H1 (cell line): ENCODE results near the gene PLXND1. TPM values are rescaled to one million over a fixed set of nuclear protein-coding genes. Genes with fewer than 3 reads are reported as not detected.

Experiments
- CTCF ChIA-PET: fragments of 300-600 bp; sonication (Branson Sonifier 250); formaldehyde crosslinking; loops from one replicate; lab custom pipeline; 2021; ENCODE audit not compliant: partially characterized antibody; lab: Charles Lee
- POLR2A ChIA-PET: fragments of 300-600 bp; sonication (Branson Sonifier 250); formaldehyde crosslinking; loops from one replicate; lab custom pipeline; 2021; ENCODE audit warnings: inconsistent platforms; ENCODE audit not compliant: partially characterized antibody; lab: Charles Lee
- DNase-seq, 2 experiments: peaks; one replicate each; pipeline versions ENCODE4 v3.0.0 to v3.0.0-alpha.2; 2010 to 2022; ENCODE audit warnings: low spot score in 2 of 2, low read depth in 1 of 2, mixed read lengths in 1 of 2
- FAIRE-seq: peaks from 2 replicates; lab custom pipeline; 2011; peaks lifted over from hg19 to GRCh38; lab: Jason Lieb, UNC
- H2AFZ ChIP-seq: 2 replicates; pipeline ENCODE4 v1.8.1; 2012; ENCODE audit warnings: low read length, inconsistent platforms
- H2AK5ac ChIP-seq: 2 replicates; pipeline ENCODE4 v1.6.1; 2013; ENCODE audit warnings: low read depth, low read length
- H2BK120ac ChIP-seq: replicated peaks from 2 replicates; pipeline ENCODE3; 2013; ENCODE audit warnings: low read depth, low read length, inconsistent platforms
- H2BK12ac ChIP-seq: 2 replicates; pipeline ENCODE4 v1.6.1; 2013; ENCODE audit warnings: low read depth, low read length
- H2BK15ac ChIP-seq: 2 replicates; pipeline ENCODE4 v1.6.1; 2013; ENCODE audit warnings: low read length
- H2BK20ac ChIP-seq: 2 replicates; pipeline ENCODE4 v1.6.1; 2013; ENCODE audit warnings: low read length
- H2BK5ac ChIP-seq: 2 replicates; pipeline ENCODE4 v1.6.1; 2013; ENCODE audit warnings: low read depth, low read length
- H3K14ac ChIP-seq: 2 replicates; pipeline ENCODE4 v1.6.1; 2013; ENCODE audit warnings: inconsistent platforms; ENCODE audit not compliant: insufficient read length
- H3K18ac ChIP-seq: 2 replicates; pipeline ENCODE4 v1.6.1; 2013; ENCODE audit warnings: low read length; ENCODE audit errors: extremely low read depth
- H3K23ac ChIP-seq: 2 replicates; pipeline ENCODE4 v1.6.1; 2013; ENCODE audit warnings: inconsistent platforms; ENCODE audit not compliant: insufficient read length
- H3K23me2 ChIP-seq: 2 replicates; pipeline ENCODE4 v1.6.1; 2013; ENCODE audit warnings: low read depth, low read length
- H3K27ac ChIP-seq: 2 replicates; pipeline ENCODE4 v1.6.1; 2011; ENCODE audit warnings: low read depth, low read length, inconsistent platforms
- H3K27me3 ChIP-seq, 4 experiments: replicated peaks in 1 of 4; 1 replicate in 1 of 4; 2 replicates in 3 of 4; pipeline versions ENCODE4 v1.6.1 to v1.8.1; 2011 to 2013; ENCODE audit warnings: low read length in 3 of 4, mild to moderate bottlenecking in 3 of 4, inconsistent platforms in 2 of 4, mixed read lengths in 2 of 4, moderate library complexity in 1 of 4; ENCODE audit not compliant: control insufficient read depth in 3 of 4, insufficient read depth in 3 of 4; ENCODE audit errors: extremely low read depth in 1 of 4
- H3K36me3 ChIP-seq, 4 experiments: 2 replicates each; pipeline versions ENCODE4 v1.6.1 to v1.8.1; 2011 to 2013; ENCODE audit warnings: mild to moderate bottlenecking in 4 of 4, low read length in 3 of 4, moderate library complexity in 2 of 4, control low read depth in 1 of 4, inconsistent platforms in 1 of 4; ENCODE audit not compliant: insufficient read depth in 4 of 4, control insufficient read depth in 2 of 4
- H3K4ac ChIP-seq: replicated peaks from 2 replicates; pipeline ENCODE3; 2013; ENCODE audit warnings: low read length, low read depth, mixed read lengths, inconsistent platforms; ENCODE audit not compliant: insufficient read length
- H3K4me1 ChIP-seq, 4 experiments: replicated peaks in 1 of 4; 1 replicate in 1 of 4; 2 replicates in 3 of 4; pipeline versions ENCODE4 v1.6.1 to v1.8.1; 2011 to 2013; ENCODE audit warnings: low read length in 3 of 4, inconsistent platforms in 2 of 4, mixed read lengths in 1 of 4; ENCODE audit not compliant: insufficient read depth in 4 of 4, control insufficient read depth in 3 of 4
- H3K4me2 ChIP-seq, 2 experiments: 2 replicates each; pipeline versions ENCODE4 v1.6.1 to v1.8.1; 2011 to 2013; ENCODE audit warnings: low read depth in 2 of 2, low read length in 2 of 2, control low read depth in 1 of 2, inconsistent platforms in 1 of 2, mild to moderate bottlenecking in 1 of 2; ENCODE audit not compliant: insufficient read depth in 1 of 2
- H3K4me3 ChIP-seq, 4 experiments: fragments of 200-600, 300-600 bp in 1 of 4; sonication (generic), shearing (Covaris generic), sonication (Bioruptor Twin) in 1 of 4; 2 replicates each; pipeline versions ENCODE4 v1.5.1 to v1.8.1; 2011 to 2016; ENCODE audit warnings: low read length in 4 of 4, low read depth in 3 of 4, control low read depth in 2 of 4, inconsistent platforms in 2 of 4, mild to moderate bottlenecking in 2 of 4, mixed read lengths in 1 of 4, moderate library complexity in 1 of 4; ENCODE audit not compliant: insufficient read depth in 2 of 4; ENCODE audit errors: extremely low read depth in 1 of 4
- H3K56ac ChIP-seq: replicated peaks from 2 replicates; pipeline ENCODE3; 2013; ENCODE audit warnings: low read depth, mild to moderate bottlenecking, mixed read lengths, low read length, inconsistent platforms; ENCODE audit not compliant: insufficient read length
- H3K79me1 ChIP-seq: 2 replicates; pipeline ENCODE4 v1.6.1; 2013; ENCODE audit warnings: low read depth, low read length, control low read depth
- H3K79me2 ChIP-seq, 2 experiments: 2 replicates each; pipeline versions ENCODE4 v1.6.1 to v1.8.1; 2012 to 2013; ENCODE audit warnings: low read length in 2 of 2, mild to moderate bottlenecking in 2 of 2, inconsistent platforms in 1 of 2; ENCODE audit not compliant: insufficient read depth in 2 of 2, control insufficient read depth in 1 of 2
- H3K9ac ChIP-seq, 4 experiments: replicated peaks in 1 of 4; 1 replicate in 1 of 4; 2 replicates in 3 of 4; pipeline versions ENCODE4 v1.6.1 to v1.8.1; 2011 to 2013; ENCODE audit warnings: low read depth in 3 of 4, low read length in 3 of 4, control low read depth in 2 of 4, mild to moderate bottlenecking in 2 of 4, moderate library complexity in 2 of 4, inconsistent platforms in 1 of 4; ENCODE audit errors: extremely low read depth in 1 of 4
- H3K9me3 ChIP-seq, 2 experiments: 2 replicates each; pipeline versions ENCODE4 v1.6.1 to v1.8.1; 2012 to 2013; ENCODE audit warnings: mild to moderate bottlenecking in 2 of 2, moderate library complexity in 2 of 2, control low read depth in 1 of 2, inconsistent platforms in 1 of 2, low read depth in 1 of 2, low read length in 1 of 2, mixed read lengths in 1 of 2; ENCODE audit not compliant: insufficient read depth in 2 of 2
- H4K20me1 ChIP-seq, 2 experiments: replicated peaks in 1 of 2; 2 replicates each; pipeline versions ENCODE3 to v1.8.1; 2011 to 2013; ENCODE audit warnings: inconsistent platforms in 2 of 2, low read length in 2 of 2, mild to moderate bottlenecking in 1 of 2; ENCODE audit not compliant: insufficient read depth in 2 of 2, control insufficient read depth in 1 of 2
- H4K5ac ChIP-seq: 2 replicates; pipeline ENCODE4 v1.6.1; 2013; ENCODE audit warnings: low read length, low read depth, mixed read lengths, inconsistent platforms; ENCODE audit not compliant: insufficient read length
- H4K8ac ChIP-seq: 2 replicates; pipeline ENCODE4 v1.8.0; 2013; ENCODE audit warnings: mild to moderate bottlenecking, moderate library complexity, low read length, inconsistent platforms; ENCODE audit not compliant: insufficient read depth; ENCODE audit errors: extremely low read depth
- H4K91ac ChIP-seq: replicated peaks from 2 replicates; pipeline ENCODE3; 2013; ENCODE audit warnings: low read length, mixed read lengths, inconsistent platforms; ENCODE audit not compliant: insufficient read length
- BACH1 ChIP-seq: IDR thresholded peaks from 2 replicates; pipeline ENCODE4 v1.6.1; 2012; ENCODE audit warnings: low read length, improper control_type of control experiment
- CHD1 ChIP-seq: IDR thresholded peaks from 2 replicates; pipeline ENCODE4 v1.6.1; 2012; ENCODE audit warnings: low read depth, low read length, improper control_type of control experiment
- RXRA ChIP-seq: IDR thresholded peaks from 2 replicates; pipeline ENCODE4 v1.6.1; 2011; ENCODE audit warnings: low read depth, mild to moderate bottlenecking, low read length, moderate library complexity; ENCODE audit not compliant: insufficient read depth
- SAP30 ChIP-seq: fragments of 300-600 bp; sonication (generic); IDR thresholded peaks from 2 replicates; pipeline ENCODE4 v1.7.1; 2012; ENCODE audit warnings: low read length, moderate library complexity, mild to moderate bottlenecking, inconsistent platforms; ENCODE audit not compliant: insufficient read depth, insufficient replicate concordance
- WGBS, 2 experiments: shearing (Covaris generic) in 1 of 2; methylation state at CpG; one replicate each; pipeline versions ENCODE4 v1.1.6 to v1.1.7; 2013 to 2015; ENCODE audit warnings: low lambda C conversion rate in 2 of 2, mixed read lengths in 2 of 2, inconsistent platforms in 1 of 2, low coverage in 1 of 2, missing lambda C conversion rate in 1 of 2; ENCODE audit not compliant: insufficient replicate concordance in 2 of 2, insufficient coverage in 1 of 2, insufficient read length in 1 of 2; ENCODE audit errors: extremely low coverage in 1 of 2, missing lambda C conversion rate in 1 of 2; 5-methylcytosine and 5-hydroxymethylcytosine counted together
- polyA plus RNA-seq, 7 experiments: library from polyadenylated mRNA; depleted of rRNA in 3 of 7; stranded (reverse) in 5 of 7; unstranded in 2 of 7; fragments of >200 nt in 5 of 7; fragments of 200-250 nt in 2 of 7; gene quantifications; 1 replicate in 5 of 7; 2 replicates in 1 of 7; 4 replicates in 1 of 7; pipeline versions ENCODE4 v1.2.1 to v1.2.3, GENCODE V29; 2011 to 2013; ENCODE audit warnings: missing spikeins in 2 of 7, mixed read lengths in 2 of 7
- total RNA-seq: library from RNA; stranded (reverse); fragmentation: NEBNext Ultra II Directional; extraction: Animal tissue kit (Norgen Biotek cat#: 25700); gene quantifications from 2 replicates; pipeline ENCODE4 v1.2.1, GENCODE V29; 2021

The PLXND1 gene
- total and polyA plus RNA-seq, 2 of the 8 experiments (the other 6 are each of a cell fraction or from before 2014, with no cell fraction given), result 17.7 to 66.4 TPM

DNA sequence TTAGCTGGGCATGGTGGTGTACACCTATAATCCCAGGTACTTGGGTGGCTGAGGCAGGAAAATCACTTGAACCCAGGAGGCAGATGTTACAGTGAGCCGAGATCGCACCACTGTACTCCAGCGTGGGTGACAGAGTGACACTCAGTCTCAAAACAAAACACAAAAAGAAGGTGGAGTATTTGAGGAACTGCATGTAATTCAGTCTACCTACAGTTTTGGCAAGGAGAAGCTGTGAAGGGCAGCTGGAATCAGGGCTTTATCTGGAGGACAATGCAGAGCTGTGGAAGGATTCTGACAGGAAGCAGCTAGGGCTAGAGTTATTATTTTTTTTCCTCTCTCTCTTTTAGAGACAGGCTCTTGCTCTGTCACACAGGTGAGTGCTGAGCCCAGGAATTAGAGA is 56.7 kb downstream of the PLXND1 start:
- Histone ChIP-seq H4K20me1 (no peaks in the 10 kb centered on the region), H3K56ac (no peak overlapping the region), H3K4me2 (no peak overlapping the region), H3K27me3 (no peaks in the 10 kb centered on the region; a peak in 1 of 7 replicates), H3K14ac (no peak overlapping the region), H2BK15ac (no peak overlapping the region), H2BK120ac (no peak overlapping the region), H3K9ac (no peak overlapping the region), H3K79me1 (no peaks in the 10 kb centered on the region), H3K4ac (no peak overlapping the region), H3K18ac (no peak overlapping the region), H2BK5ac (no peak overlapping the region), H3K79me2 (no peaks in the 10 kb centered on the region), H2BK20ac (no peak overlapping the region), H3K9me3 (no peaks in the 10 kb centered on the region), H3K4me1 (peaks cover 3 to 10% (median 5%) of the 10 kb centered on the region in 4 experiments; a peak in 6 of 7 replicates), H3K36me3 (no peaks in the 10 kb centered on the region), H3K27ac (no peak overlapping the region), H3K23ac (no peak overlapping the region), H3K4me3 (no peak overlapping the region)
- 97% methylated on average over 3 of the region's 3 CpGs; no CpG with 5 or more reads in 1 of the 2 experiments for WGBS, 2 experiments
- DNase-seq, result no peak
- no peak for TF ChIP-seq RXRA
- no peak for TF ChIP-seq CHD1
- no peak for TF ChIP-seq BACH1
- no peak for TF ChIP-seq SAP30
- TF ChIP-seq, all 59 proteins: peak for 0
- H2AK5ac ChIP-seq, result no peak overlapping the region
- CTCF ChIA-PET, result interaction anchor here (1.2 to 11.3 kb wide), 6 partner anchors 9 to 78 kb away, joined by 3 to 93 read pairs (median 4); no protein-coding TSS in a partner anchor
- H2BK12ac ChIP-seq, result no peak overlapping the region
- no peak overlapping the region for H2AFZ ChIP-seq
- H4K5ac ChIP-seq, result no peak overlapping the region
- no peak for FAIRE-seq
- H3K23me2 ChIP-seq, result no peaks in the 10 kb centered on the region; the same call in 1 of the 2 replicates
- H4K8ac ChIP-seq, result no peak overlapping the region
- H4K91ac ChIP-seq, result no peak overlapping the region
- POLR2A ChIA-PET, result no interaction called here
